ENCODE data around the gene BATF.

BATF gene

GRCh38 chr14:75589931-75590330 is 67.7 kb downstream of the BATF start:
- TF ChIP-seq ZBTB7A (IDR thresholded peaks at IDR 0.05; ENCODE audit: low read depth): no peak
- TF ChIP-seq TCF12 (IDR thresholded peaks at IDR 0.05; ENCODE audit: low read depth): no peak
- no peak for TF ChIP-seq CREB1 (IDR thresholded peaks at IDR 0.05; ENCODE audit: low read depth)
- no peak for TF ChIP-seq YY1 (IDR thresholded peaks at IDR 0.05; ENCODE audit: low read depth)
- no peak for TF ChIP-seq EGR1 (IDR thresholded peaks at IDR 0.05)
- no peak for TF ChIP-seq TAF1 (IDR thresholded peaks at IDR 0.05; ENCODE audit: low read depth)
- TF ChIP-seq FOXM1 (IDR thresholded peaks at IDR 0.05; ENCODE audit: borderline replicate concordance, low read depth): no peak
- TF ChIP-seq USF1 (IDR thresholded peaks at IDR 0.05): no peak
- no peak for TF ChIP-seq RAD21 (IDR thresholded peaks at IDR 0.05; ENCODE audit: low read depth)
- TF ChIP-seq EP300 (IDR thresholded peaks at IDR 0.05; ENCODE audit: borderline replicate concordance): no peak
- TF ChIP-seq CEBPB (IDR thresholded peaks at IDR 0.05): no peak
- TF ChIP-seq, protein P1, sequence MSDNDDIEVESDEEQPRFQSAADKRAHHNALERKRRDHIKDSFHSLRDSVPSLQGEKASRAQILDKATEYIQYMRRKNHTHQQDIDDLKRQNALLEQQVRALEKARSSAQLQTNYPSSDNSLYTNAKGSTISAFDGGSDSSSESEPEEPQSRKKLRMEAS (IDR thresholded peaks at IDR 0.05): no peak
- TF ChIP-seq TEAD4 (IDR thresholded peaks at IDR 0.05): no peak
- no peak for TF ChIP-seq NFIC (IDR thresholded peaks at IDR 0.05)
- no peak for TF ChIP-seq REST (IDR thresholded peaks at IDR 0.05; ENCODE audit: low read depth)

DNA sequence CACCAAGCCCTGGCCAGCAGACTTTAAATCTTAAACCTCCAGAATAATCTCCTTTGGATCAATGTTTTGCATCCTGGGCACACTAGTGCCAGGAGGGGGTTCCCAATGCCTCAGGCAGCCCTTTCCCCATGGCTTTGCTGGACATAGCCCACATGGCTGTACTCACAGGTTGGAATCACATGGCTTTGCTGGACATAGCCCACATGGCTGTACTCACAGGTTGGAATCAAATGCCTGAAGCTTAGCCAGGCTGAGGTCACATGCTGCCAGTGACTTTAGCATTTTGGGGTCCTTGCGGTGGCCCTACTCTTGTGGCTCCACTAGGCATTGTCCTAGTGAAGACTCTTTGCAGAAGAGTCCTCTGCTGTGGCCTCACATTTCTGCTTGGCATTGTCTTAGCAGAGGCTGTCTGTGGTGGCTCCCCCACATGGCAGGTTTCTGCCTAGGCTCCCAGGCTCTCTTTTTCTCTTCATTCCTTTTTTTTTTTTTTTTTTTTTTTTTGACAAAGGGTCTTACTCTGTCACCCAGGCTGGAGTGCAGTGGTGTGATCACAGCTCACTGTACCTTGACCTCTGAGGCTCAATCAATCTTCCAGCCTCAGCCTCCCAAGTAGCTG is 69.2 kb downstream of the BATF start:
- TF ChIP-seq CEBPB (IDR thresholded peaks at IDR 0.05) (no peak), YY1 (IDR thresholded peaks at IDR 0.05; ENCODE audit: low read depth) (no peak)

DNA sequence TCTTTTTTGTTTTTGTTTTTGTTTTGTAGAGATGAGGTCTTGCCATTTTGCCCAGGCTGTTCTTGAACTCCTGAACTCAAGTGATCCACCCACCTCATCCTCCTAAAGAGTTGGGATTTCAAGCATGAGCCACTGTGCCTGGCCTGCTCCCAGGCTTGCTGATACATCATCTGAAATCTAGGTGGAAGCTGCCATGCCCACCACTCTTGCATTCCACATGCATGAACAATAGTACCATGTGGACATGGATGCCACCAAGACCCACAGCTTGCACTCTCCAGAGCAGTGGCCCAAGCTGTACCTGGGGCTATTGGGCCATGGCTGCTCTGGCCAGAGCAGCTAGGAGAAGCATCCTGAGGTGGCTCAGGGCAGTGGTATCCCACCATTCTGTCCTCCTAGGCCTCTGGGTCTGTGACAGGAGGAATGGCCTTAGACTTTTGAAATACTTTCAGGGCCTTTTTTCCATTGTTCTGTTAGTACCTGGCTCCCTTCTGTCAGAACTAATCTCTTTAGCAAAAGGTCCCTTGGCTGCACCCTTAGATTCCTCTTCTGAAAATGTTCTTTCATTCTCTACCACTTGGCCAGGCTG is 69.8 kb downstream of the BATF start:
- TF ChIP-seq EGR1 (IDR thresholded peaks at IDR 0.05) (no peak), ZBTB7A (IDR thresholded peaks at IDR 0.05; ENCODE audit: low read depth) (no peak), TAF1 (IDR thresholded peaks at IDR 0.05; ENCODE audit: low read depth) (no peak), TCF12 (IDR thresholded peaks at IDR 0.05; ENCODE audit: low read depth) (no peak), TEAD4 (IDR thresholded peaks at IDR 0.05) (no peak), USF1 (IDR thresholded peaks at IDR 0.05) (no peak), CREB1 (IDR thresholded peaks at IDR 0.05; ENCODE audit: low read depth) (no peak), FOXM1 (IDR thresholded peaks at IDR 0.05; ENCODE audit: borderline replicate concordance, low read depth) (no peak), YY1 (IDR thresholded peaks at IDR 0.05; ENCODE audit: low read depth) (no peak), CEBPB (IDR thresholded peaks at IDR 0.05) (no peak)
- TF ChIP-seq, protein P1 (IDR thresholded peaks at IDR 0.05): no peak

DNA sequence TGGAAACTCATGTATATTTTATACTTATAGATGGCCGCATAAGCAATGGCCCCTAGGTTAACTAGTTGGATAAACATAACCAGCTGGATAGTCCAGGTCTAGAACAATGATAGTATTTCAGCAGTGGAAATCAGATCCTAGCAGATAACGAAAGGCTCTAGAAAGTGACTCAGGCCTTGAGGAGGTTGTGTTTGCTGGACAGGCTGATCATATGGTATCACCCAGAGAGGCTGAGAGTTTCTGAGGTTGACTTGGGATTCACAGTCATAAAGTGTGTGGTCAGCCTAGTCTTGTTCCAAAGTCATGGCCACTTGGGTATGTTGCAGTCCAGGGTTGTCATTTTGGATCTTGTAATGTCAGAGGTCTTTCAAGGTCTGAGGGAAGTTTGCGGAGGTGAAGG is 73.0 kb downstream of the BATF start:
- TF ChIP-seq NFIC (IDR thresholded peaks at IDR 0.05) (no peak), CREB1 (IDR thresholded peaks at IDR 0.05; ENCODE audit: low read depth) (no peak), TEAD4 (IDR thresholded peaks at IDR 0.05) (no peak), CEBPB (IDR thresholded peaks at IDR 0.05) (no peak), TCF12 (IDR thresholded peaks at IDR 0.05; ENCODE audit: low read depth) (no peak), EGR1 (IDR thresholded peaks at IDR 0.05) (no peak), REST (IDR thresholded peaks at IDR 0.05; ENCODE audit: low read depth) (no peak), TAF1 (IDR thresholded peaks at IDR 0.05; ENCODE audit: low read depth) (no peak), RAD21 (IDR thresholded peaks at IDR 0.05; ENCODE audit: low read depth) (no peak), USF1 (IDR thresholded peaks at IDR 0.05) (no peak), YY1 (IDR thresholded peaks at IDR 0.05; ENCODE audit: low read depth) (no peak), ZBTB7A (IDR thresholded peaks at IDR 0.05; ENCODE audit: low read depth) (no peak), FOXM1 (IDR thresholded peaks at IDR 0.05; ENCODE audit: borderline replicate concordance, low read depth) (no peak), EP300 (IDR thresholded peaks at IDR 0.05; ENCODE audit: borderline replicate concordance) (no peak)
- TF ChIP-seq, protein P1 (IDR thresholded peaks at IDR 0.05): no peak

Data from Ishikawa (cell line).